Stimulated activated CD8-positive, alpha-beta memory T cell treated with anti-CD3 and anti-CD28 coated beads, Interleukin-12 subunit alpha, Interleukin-12 subunit beta, amount 100 ng/mL, for 24 hours (primary cell): ENCODE measurements around the gene FAM3D.
"Not testable (repeated sequence)": the region's sequence is repeated elsewhere in the genome, so short reads cannot be mapped to it uniquely, and the experiment has no call there.

Experiments used
- DNase-seq: peaks from one replicate; pipeline ENCODE4 v3.0.0-alpha.2; 2020; ENCODE audit errors: extremely low read depth

Gene FAM3D

GRCh38 chr3:58666683-58667082 lies at the start of gene FAM3D:
Gene FAM3D, minus strand, starts transcription at chr3:58666774. Its CDS starts 11,211 bp downstream, at chr3:58655563.
- no peak for DNase-seq

GRCh38 chr3:58713715-58714401 lies 47.3 kb upstream of the FAM3D start:
- DNase-seq: no peak

GRCh38 chr3:58711871-58712270 lies 45.3 kb upstream of the FAM3D start:
- DNase-seq: no peak

GRCh38 chr3:58708983-58709382 lies 42.4 kb upstream of the FAM3D start:
- not testable (repeated sequence) for DNase-seq

- no peak for DNase-seq
Measured at GRCh38 chr3:58708116-58708791, 41.7 kb upstream of the FAM3D start.

- no peak for DNase-seq
Measured at GRCh38 chr3:58707390-58707930, 40.9 kb upstream of the FAM3D start.

GRCh38 chr3:58706395-58707167 lies 40.0 kb upstream of the FAM3D start:
- no peak for DNase-seq

- no peak for DNase-seq
Measured at GRCh38 chr3:58704745-58705144, 38.2 kb upstream of the FAM3D start.

GRCh38 chr3:58704304-58704703 lies 37.7 kb upstream of the FAM3D start:
- DNase-seq: not testable (repeated sequence)

- no peak for DNase-seq
Measured at GRCh38 chr3:58698246-58698645, 31.7 kb upstream of the FAM3D start.

GRCh38 chr3:58697561-58697960 lies 31.0 kb upstream of the FAM3D start:
- DNase-seq: no peak

- DNase-seq: not testable (repeated sequence)
Measured at GRCh38 chr3:58696813-58697212, 30.2 kb upstream of the FAM3D start.

GRCh38 chr3:58696093-58696492 lies 29.5 kb upstream of the FAM3D start:
- DNase-seq: no peak

- DNase-seq: not testable (repeated sequence)
Measured at GRCh38 chr3:58695284-58695683, 28.7 kb upstream of the FAM3D start.

GRCh38 chr3:58693940-58694850 lies 27.6 kb upstream of the FAM3D start:
- DNase-seq: no peak

- no peak for DNase-seq
Measured at GRCh38 chr3:58692484-58692883, 25.9 kb upstream of the FAM3D start.

GRCh38 chr3:58691997-58692396 lies 25.4 kb upstream of the FAM3D start:
- no peak for DNase-seq

- no peak for DNase-seq
Measured at GRCh38 chr3:58690490-58690889, 23.9 kb upstream of the FAM3D start.

- no peak for DNase-seq
Measured at GRCh38 chr3:58688574-58688973, 22.0 kb upstream of the FAM3D start.

GRCh38 chr3:58686847-58687246 lies 20.3 kb upstream of the FAM3D start:
- no peak for DNase-seq

GRCh38 chr3:58685641-58686040 lies 19.1 kb upstream of the FAM3D start:
- DNase-seq: no peak
